Stimulated activated CD8-positive, alpha-beta memory T cell treated with anti-CD3 and anti-CD28 coated beads, Interleukin-12 subunit alpha, Interleukin-12 subunit beta, amount 100 ng/mL, for 24 hours (primary cell): ENCODE results near the gene POM121.
"Not testable (repeated sequence)": the region's sequence is repeated elsewhere in the genome, so short reads cannot be mapped to it uniquely, and the experiment has no call there.

Experiments used
- DNase-seq: peaks from one replicate; pipeline ENCODE4 v3.0.0-alpha.2; 2020; ENCODE audit errors: extremely low read depth

Gene POM121

GRCh38 chr7:72924733-72925545 lies at the start of gene POM121:
Gene POM121, plus strand, starts transcription at chr7:72925095. Its CDS starts 27 bp downstream, at chr7:72925122.
- peak; percentile 52 for DNase-seq

DNA sequence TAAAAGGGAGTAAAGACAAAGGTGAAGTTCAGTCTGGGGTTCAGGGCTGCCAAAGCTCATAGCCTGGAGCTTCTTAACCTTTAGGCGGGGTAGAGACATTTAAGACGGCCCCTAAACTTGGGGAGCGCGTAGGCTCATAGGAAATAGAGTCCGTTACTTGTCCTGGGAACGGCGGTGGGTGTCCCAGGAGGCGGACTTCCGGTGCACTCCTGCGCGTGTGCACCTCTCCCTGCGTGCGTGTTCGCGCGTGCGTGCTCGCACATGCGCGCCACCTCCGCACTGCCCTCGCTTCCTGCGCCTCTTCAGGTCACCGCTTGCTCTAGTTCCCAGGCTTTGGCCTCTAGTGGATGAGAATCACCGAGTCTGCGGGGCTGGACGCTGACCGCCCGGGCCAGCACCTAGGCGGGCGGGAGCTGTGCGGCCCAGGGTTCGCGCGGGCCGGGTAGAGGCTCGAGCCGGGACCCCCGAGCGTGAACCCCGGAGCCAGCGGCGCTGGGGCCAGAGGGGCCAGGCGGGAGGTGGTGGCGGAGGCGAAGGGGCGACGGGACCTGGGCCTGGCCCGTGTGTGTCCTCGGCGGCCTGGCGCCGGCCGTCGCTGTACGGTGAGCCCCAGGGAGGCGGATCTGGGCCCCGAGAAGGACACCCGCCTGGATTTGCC lies 45.7 kb upstream of the POM121 start:
- DNase-seq: peak; percentile 51

DNA sequence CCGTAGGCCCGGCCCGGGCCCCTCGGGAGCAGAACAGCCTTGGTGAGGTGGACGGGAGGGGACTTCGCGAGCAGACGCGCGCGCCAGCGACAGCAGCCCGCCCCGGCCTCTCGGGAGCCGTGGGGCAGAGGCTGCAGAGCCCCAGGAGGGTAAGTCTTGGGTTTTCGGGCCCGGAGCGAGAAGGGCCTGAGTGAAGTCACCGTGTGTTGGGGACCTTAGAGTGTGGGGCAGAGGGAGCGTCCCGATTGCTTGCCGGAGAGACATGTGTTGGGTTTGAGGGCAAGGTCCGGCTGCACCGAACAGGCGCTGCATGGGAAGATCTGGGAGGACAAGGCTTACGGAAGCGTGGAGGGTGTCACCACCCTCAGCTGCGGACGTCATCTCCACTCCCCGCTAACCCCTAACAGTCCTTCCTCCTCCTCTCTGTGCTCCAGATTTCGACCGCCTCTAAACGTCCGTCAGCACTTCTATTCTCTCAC lies 45.1 kb upstream of the POM121 start:
- DNase-seq: not testable (repeated sequence)

GRCh38 chr7:72891750-72892149 lies 33.1 kb upstream of the POM121 start:
- DNase-seq: not testable (repeated sequence)

DNA sequence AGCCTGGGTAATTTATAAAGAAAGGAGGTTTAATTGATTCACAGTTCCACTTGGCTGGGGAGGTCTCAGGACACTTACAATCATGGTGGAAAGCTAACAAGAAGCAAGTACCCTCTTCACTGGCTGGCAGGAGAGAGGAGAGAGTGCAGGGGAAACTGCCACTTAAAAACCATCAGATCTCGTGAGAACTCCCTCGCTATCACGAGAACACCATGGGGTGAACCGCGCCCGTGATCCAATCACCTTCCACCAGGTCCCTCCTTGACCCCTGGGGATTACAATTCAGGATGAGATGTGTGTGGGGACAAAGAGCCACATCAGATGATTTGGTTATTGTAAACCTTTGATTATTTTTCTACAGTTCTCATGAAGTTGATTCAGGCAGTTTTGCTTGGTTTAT lies 20.2 kb upstream of the POM121 start:
- not testable (repeated sequence) for DNase-seq

GRCh38 chr7:72908422-72908821 lies 16.5 kb upstream of the POM121 start:
- DNase-seq: not testable (repeated sequence)

- not testable (repeated sequence) for DNase-seq
Observed at GRCh38 chr7:72911395-72911794, 13.5 kb upstream of the POM121 start.

GRCh38 chr7:72913750-72914149 lies 11.1 kb upstream of the POM121 start:
- DNase-seq: not testable (repeated sequence)

DNA sequence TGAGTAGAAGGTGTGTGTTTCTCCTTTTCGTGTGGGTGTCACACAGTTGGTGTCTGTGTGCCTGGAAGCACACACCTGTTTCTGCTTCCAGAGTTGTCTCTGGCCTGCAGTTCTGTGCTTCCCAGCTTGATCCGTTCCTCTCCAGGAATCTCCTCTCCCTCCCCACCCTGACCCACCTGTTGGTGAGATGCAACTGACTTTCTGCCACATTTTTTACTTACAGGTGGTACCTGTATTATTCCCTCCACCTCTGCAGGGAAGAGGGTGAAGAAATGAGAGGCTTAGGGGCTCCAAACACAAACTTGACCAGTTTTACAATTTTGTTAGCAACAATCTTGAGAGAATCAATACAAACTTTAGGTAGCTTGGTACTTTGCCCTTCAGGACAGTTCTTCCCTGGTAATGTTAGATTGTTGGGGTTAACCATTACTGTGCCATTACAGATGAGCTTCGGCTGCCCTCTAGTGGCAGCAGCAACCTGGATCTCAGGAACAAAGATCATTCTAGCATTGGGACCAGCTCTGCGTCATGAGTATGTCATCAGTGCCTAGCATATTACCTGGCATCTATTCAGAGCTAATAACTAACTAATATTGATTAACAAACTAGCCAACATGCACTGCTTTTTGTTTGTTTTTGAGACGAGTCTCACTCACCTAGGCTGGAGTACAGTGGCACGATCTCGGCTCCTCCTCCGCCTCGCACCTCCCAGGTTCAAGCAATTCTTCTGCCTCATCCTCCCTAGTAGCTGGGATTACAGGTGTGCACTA lies 10.0 kb upstream of the POM121 start:
- not testable (repeated sequence) for DNase-seq

- DNase-seq: no peak
Observed at GRCh38 chr7:72919256-72919775, 5.6 kb upstream of the POM121 start.

GRCh38 chr7:72924386-72924732 lies 536 bp upstream of the POM121 start:
- DNase-seq: no peak

- no peak for DNase-seq
Observed at GRCh38 chr7:72925546-72926120, 738 bp downstream of the POM121 start.

DNA sequence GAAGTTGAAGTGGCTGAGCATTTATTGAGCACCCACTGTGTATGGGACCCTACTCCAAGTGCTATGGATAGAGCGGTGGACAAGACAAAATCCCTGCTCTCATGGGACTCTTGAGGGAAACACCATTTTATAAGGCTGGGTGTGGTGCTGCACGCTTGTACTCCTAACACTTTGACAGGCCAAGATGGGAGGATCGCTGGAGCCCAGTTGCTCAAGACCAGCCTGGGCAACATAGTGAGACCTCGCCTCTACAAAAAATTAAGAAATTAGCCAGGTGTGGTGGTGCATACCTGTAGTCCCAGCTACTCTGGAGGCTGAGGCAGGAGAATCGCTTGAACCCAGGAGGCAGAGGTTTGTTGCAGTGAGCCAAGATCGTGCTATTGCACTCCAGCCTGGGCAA lies 2.9 kb downstream of the POM121 start:
- DNase-seq: not testable (repeated sequence)

- DNase-seq: not testable (repeated sequence)
Observed at GRCh38 chr7:72928216-72928615, 3.3 kb downstream of the POM121 start.

DNA sequence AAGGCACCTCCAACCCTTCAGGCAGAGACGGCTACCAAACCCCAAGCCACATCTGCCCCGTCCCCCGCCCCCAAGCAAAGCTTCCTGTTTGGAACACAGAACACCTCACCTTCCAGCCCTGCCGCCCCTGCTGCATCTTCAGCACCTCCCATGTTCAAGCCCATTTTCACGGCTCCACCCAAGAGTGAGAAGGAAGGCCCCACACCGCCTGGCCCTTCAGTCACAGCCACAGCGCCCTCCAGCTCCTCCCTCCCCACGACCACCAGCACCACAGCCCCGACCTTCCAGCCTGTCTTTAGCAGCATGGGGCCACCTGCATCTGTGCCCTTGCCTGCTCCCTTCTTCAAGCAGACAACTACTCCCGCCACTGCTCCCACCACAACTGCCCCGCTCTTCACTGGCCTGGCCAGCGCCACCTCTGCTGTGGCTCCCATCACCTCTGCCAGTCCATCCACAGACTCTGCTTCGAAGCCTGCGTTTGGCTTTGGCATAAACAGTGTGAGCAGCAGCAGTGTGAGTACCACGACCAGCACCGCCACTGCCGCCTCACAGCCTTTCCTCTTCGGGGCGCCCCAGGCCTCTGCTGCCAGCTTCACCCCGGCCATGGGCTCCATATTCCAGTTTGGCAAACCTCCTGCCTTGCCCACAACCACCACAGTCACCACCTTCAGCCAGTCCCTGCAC lies 17.3 kb downstream of the POM121 start:
- not testable (repeated sequence) for DNase-seq

- DNase-seq: not testable (repeated sequence)
Observed at GRCh38 chr7:72942956-72943355, 18.1 kb downstream of the POM121 start.

DNA sequence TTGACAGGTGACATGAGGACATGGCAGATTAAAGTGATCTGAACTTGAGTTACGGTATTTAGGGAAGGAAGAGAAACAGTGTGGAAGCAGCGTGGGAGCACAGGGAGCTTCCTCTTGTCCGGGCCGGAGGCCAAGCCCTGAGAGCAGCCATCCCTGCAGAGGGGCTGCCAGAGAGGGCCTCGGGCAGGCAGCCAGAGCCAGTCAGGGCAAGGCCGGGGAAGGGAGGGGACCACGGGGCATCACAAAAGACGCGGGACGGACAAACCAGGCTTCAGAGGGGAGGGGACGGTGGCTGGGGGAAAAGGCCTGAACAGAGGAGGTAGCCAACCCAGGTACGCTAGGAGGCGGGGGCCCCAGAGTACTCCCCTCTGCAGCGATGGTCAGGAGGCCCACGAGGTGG lies 20.0 kb downstream of the POM121 start:
- DNase-seq: not testable (repeated sequence)

GRCh38 chr7:72945597-72945996 lies 20.7 kb downstream of the POM121 start:
- DNase-seq: not testable (repeated sequence)

DNA sequence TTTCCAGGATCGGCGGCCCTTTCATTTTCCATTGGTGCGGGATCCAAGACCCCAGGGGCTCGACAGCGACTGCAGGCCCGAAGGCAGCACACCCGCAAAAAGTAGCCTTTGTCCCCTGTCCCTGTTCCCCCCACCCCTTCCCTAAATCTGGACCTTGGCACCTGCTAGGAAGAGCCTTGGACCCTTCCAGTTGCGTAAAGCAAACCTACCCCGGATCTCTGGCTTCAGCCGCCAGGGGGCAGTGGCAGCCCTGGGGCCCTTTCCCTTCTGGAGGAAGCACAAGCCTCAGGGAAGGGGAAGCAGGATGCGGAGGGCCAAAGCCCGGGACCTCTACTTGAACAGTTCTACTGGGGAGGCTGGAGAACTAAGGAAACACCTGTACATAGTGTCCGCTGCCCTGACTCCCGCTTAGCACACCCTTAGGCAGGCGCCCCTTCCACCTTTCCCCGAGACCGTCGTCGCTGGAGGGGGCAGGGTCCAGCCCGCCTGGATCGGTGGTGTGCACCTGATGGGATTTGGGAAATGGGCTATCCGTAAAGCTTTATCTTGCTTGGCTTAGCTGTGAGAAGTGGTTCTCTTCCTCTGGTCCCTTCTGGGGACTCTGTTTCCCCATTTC lies 21.3 kb downstream of the POM121 start:
- DNase-seq: not testable (repeated sequence)

- DNase-seq: not testable (repeated sequence)
Observed at GRCh38 chr7:72948714-72949113, 23.8 kb downstream of the POM121 start.
